HepG2 (cell line): ENCODE data around the gene PTPRCAP. TPM values are rescaled to one million over a fixed set of nuclear protein-coding genes. Genes with fewer than 3 reads are reported as not detected.

ENCODE experiments used
- ATF1 ChIP-seq: IDR thresholded peaks from 2 replicates; pipeline ENCODE4 v1.6.1; 2016; ENCODE audit warnings: mild to moderate bottlenecking, control low read depth
- FIP1L1 ChIP-seq: fragments of 200-400 bp; formaldehyde crosslinking; IDR thresholded peaks from 2 replicates; pipeline ENCODE4 v1.6.1; 2018; ENCODE audit warnings: low read depth, mild to moderate bottlenecking, low read length, moderate library complexity, borderline replicate concordance; ENCODE audit not compliant: insufficient read depth
- HOXA9 ChIP-seq: sonication (generic); formaldehyde crosslinking; IDR thresholded peaks from 2 replicates; pipeline ENCODE4 v1.8.1; 2022; ENCODE audit warnings: missing genetic modification reagents, mild to moderate bottlenecking, moderate library complexity, borderline replicate concordance
- KDM5A ChIP-seq: fragments of 200-600 bp; sonication (generic); IDR thresholded peaks from 2 replicates; pipeline ENCODE4 v1.7.0; 2018; ENCODE audit warnings: antibody characterized with exemption, mild to moderate bottlenecking, low read length, borderline replicate concordance
- MAFG ChIP-seq: sonication (generic); formaldehyde crosslinking; IDR thresholded peaks from 2 replicates; pipeline ENCODE4 v1.5.1; 2020; ENCODE audit warnings: mild to moderate bottlenecking, missing genetic modification reagents
- NONO ChIP-seq, 2 experiments: fragments of 450-650 bp in 1 of 2; sonication (generic) in 1 of 2; formaldehyde crosslinking in 1 of 2; IDR thresholded peaks in 1 of 2; conservative IDR thresholded peaks in 1 of 2; 2 replicates each; pipeline versions ENCODE4 v1.6.1 to v1.8.0; 2017 to 2022; ENCODE audit warnings: mild to moderate bottlenecking in 1 of 2, missing genetic modification reagents in 1 of 2, moderate library complexity in 1 of 2
- RFXAP ChIP-seq: sonication (generic); formaldehyde crosslinking; IDR thresholded peaks from 2 replicates; pipeline ENCODE4 v1.4.0; 2020; ENCODE audit warnings: missing genetic modification reagents, borderline replicate concordance
- SKI ChIP-seq: fragments of 450-650 bp; IDR thresholded peaks from one replicate; pipeline ENCODE4 v1.6.1; 2018; ENCODE audit warnings: mild to moderate bottlenecking; ENCODE audit not compliant: partially characterized antibody
- SOX13 ChIP-seq, 3 experiments: fragments of 450-650 bp in 1 of 3; sonication (generic) in 1 of 3; formaldehyde crosslinking in 1 of 3; IDR thresholded peaks in 2 of 3; conservative IDR thresholded peaks in 1 of 3; 2 replicates each; pipeline versions ENCODE4 v1.5.0 to v1.6.1; 2016 to 2020; ENCODE audit warnings: antibody characterized with exemption in 1 of 3, mild to moderate bottlenecking in 1 of 3, missing compliant biosample characterization in 1 of 3, missing genetic modification reagents in 1 of 3, moderate library complexity in 1 of 3
- SRY ChIP-seq: sonication (generic); formaldehyde crosslinking; IDR thresholded peaks from 2 replicates; pipeline ENCODE4 v1.8.0; 2022; ENCODE audit warnings: mild to moderate bottlenecking, missing genetic modification reagents
- ZIK1 ChIP-seq: sonication (generic); formaldehyde crosslinking; IDR thresholded peaks from 2 replicates; pipeline ENCODE4 v1.5.0; 2020; ENCODE audit warnings: mild to moderate bottlenecking, low read depth, missing genetic modification reagents, borderline replicate concordance
- polyA plus RNA-seq, 8 experiments: library from polyadenylated mRNA; depleted of rRNA in 3 of 8; stranded (reverse) in 7 of 8; unstranded in 1 of 8; fragments of >200 nt; fragmentation: Illumina TruSeq in 4 of 8; extraction: Trizol in 4 of 8; gene quantifications; 2 replicates each; pipeline versions ENCODE4 v1.2.1 to v1.2.3, GENCODE V29; 2011 to 2016; ENCODE audit warnings: low read depth in 4 of 8, missing spikeins in 1 of 8, mixed read lengths in 1 of 8; ENCODE audit not compliant: insufficient read depth in 1 of 8
- total RNA-seq, 5 experiments: library from RNA; depleted of rRNA; stranded (reverse); fragments of >200 nt; fragmentation: Illumina TruSeq; extraction: Trizol; gene quantifications; 2 replicates each; pipeline ENCODE4 v1.2.3, GENCODE V29; 2016; ENCODE audit warnings: low read depth in 1 of 5
- TF ChIP-seq, protein P1 (sequence below): sonication (generic); formaldehyde crosslinking; IDR thresholded peaks from 2 replicates; pipeline ENCODE4 v1.5.1; 2020; ENCODE audit warnings: mild to moderate bottlenecking, missing genetic modification reagents, borderline replicate concordance
- TF ChIP-seq, protein P2 (sequence below): sonication (generic); formaldehyde crosslinking; IDR thresholded peaks from 2 replicates; pipeline ENCODE4 v1.4.0; 2020; ENCODE audit warnings: missing genetic modification reagents, borderline replicate concordance
- TF ChIP-seq, protein P3 (sequence below): IDR thresholded peaks from 2 replicates; pipeline ENCODE4 v1.6.1; 2016; ENCODE audit warnings: low read depth, borderline replicate concordance
- TF ChIP-seq, protein P4 (sequence below), 2 experiments: IDR thresholded peaks; 2 replicates each; pipeline ENCODE4 v1.6.1; 2011 to 2012; ENCODE audit warnings: low read length in 2 of 2, borderline replicate concordance in 1 of 2, low read depth in 1 of 2, mild to moderate bottlenecking in 1 of 2, moderate library complexity in 1 of 2
- TF ChIP-seq, protein P5 (sequence below): sonication (generic); formaldehyde crosslinking; IDR thresholded peaks from 2 replicates; pipeline ENCODE4 v1.8.0; 2022; ENCODE audit warnings: missing genetic modification reagents, mild to moderate bottlenecking, moderate library complexity, borderline replicate concordance

PTPRCAP gene
- total and polyA plus RNA-seq, 2 of the 13 experiments (the other 11 are each of a cell fraction or from before 2014, with no cell fraction given) = 0.60 to 0.70 TPM

DNA sequence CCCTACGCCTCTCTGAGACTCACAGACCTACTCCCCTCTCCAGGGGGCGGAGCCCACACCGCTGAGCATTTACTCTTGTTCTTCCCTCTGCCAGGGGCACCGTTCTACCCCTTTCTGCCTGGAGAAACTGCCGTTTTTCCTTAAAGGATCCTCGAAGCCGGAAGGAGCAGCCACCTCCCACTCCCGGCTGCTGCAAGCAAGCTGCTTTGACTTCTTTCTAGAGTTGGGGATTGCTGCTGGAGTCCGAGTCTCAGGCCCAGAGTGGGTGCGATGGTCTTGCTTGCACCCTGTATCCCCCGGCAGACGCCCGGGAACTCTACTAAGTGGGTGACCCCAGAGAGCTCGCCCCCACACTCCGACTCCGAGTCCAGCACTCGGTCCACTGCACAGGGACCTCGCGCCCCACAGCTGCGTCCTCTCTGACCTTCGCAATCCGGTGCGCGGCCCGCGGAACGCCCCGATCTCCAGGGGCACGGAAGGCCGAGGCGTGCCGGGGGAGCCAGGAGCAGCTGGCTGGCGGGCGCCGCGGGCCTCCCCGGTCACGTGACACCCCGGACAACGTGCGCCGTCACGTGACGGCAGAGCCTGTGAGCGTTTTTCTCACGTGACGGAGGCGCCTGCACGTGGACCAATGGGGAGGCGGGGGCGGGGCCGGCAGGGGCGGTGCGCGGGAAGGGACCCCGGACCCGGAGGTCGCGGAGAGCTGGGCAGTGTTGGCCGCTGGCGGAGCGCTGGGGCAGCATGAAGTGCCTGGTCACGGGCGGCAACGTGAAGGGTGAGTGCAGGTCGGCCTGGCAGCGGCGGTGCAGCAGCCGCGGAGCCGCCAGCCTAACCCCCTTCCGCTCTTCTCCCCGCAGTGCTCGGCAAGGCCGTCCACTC, 45.9 kb downstream of the PTPRCAP start, which contains the start of gene RAD9A (continued):
- TF ChIP-seq, protein P1, sequence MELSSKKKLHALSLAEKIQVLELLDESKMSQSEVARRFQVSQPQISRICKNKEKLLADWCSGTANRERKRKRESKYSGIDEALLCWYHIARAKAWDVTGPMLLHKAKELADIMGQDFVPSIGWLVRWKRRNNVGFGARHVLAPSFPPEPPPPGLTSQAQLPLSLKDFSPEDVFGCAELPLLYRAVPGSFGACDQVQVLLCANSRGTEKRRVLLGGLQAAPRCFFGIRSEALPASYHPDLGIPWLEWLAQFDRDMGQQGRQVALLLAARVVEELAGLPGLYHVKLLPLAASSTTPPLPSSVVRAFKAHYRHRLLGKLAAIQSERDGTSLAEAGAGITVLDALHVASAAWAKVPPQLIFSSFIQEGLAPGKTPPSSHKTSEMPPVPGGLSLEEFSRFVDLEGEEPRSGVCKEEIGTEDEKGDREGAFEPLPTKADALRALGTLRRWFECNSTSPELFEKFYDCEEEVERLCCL = 0 out of 2 replicates have a peak, but pooled peaks have one; percentile 80
- TF ChIP-seq, protein P2, sequence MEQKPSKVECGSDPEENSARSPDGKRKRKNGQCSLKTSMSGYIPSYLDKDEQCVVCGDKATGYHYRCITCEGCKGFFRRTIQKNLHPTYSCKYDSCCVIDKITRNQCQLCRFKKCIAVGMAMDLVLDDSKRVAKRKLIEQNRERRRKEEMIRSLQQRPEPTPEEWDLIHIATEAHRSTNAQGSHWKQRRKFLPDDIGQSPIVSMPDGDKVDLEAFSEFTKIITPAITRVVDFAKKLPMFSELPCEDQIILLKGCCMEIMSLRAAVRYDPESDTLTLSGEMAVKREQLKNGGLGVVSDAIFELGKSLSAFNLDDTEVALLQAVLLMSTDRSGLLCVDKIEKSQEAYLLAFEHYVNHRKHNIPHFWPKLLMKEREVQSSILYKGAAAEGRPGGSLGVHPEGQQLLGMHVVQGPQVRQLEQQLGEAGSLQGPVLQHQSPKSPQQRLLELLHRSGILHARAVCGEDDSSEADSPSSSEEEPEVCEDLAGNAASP (CRISPR knock-in tag) = 0 out of 2 replicates have a peak, but pooled peaks have one; percentile 33
- TF ChIP-seq RFXAP (CRISPR knock-in tag) = peak; percentile 77; the same call in 1 of the 2 replicates
- TF ChIP-seq FIP1L1 = no peak
- TF ChIP-seq SKI = peak; percentile 42
- peak; percentile 94 for TF ChIP-seq HOXA9 (CRISPR knock-in tag)
- TF ChIP-seq ZIK1 = peak; percentile 79
- TF ChIP-seq, protein P3, sequence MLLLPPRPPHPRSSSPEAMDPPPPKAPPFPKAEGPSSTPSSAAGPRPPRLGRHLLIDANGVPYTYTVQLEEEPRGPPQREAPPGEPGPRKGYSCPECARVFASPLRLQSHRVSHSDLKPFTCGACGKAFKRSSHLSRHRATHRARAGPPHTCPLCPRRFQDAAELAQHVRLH (CRISPR knock-in tag) = peak; percentile 66; the same call in 1 of the 2 replicates
- TF ChIP-seq, protein P4, sequence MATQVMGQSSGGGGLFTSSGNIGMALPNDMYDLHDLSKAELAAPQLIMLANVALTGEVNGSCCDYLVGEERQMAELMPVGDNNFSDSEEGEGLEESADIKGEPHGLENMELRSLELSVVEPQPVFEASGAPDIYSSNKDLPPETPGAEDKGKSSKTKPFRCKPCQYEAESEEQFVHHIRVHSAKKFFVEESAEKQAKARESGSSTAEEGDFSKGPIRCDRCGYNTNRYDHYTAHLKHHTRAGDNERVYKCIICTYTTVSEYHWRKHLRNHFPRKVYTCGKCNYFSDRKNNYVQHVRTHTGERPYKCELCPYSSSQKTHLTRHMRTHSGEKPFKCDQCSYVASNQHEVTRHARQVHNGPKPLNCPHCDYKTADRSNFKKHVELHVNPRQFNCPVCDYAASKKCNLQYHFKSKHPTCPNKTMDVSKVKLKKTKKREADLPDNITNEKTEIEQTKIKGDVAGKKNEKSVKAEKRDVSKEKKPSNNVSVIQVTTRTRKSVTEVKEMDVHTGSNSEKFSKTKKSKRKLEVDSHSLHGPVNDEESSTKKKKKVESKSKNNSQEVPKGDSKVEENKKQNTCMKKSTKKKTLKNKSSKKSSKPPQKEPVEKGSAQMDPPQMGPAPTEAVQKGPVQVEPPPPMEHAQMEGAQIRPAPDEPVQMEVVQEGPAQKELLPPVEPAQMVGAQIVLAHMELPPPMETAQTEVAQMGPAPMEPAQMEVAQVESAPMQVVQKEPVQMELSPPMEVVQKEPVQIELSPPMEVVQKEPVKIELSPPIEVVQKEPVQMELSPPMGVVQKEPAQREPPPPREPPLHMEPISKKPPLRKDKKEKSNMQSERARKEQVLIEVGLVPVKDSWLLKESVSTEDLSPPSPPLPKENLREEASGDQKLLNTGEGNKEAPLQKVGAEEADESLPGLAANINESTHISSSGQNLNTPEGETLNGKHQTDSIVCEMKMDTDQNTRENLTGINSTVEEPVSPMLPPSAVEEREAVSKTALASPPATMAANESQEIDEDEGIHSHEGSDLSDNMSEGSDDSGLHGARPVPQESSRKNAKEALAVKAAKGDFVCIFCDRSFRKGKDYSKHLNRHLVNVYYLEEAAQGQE (IDR thresholded peaks at IDR 0.05; ENCODE audit: borderline replicate concordance in 1 of 2, low read depth in 1 of 2, low read length in 2 of 2) = 0 out of 4 replicates have a peak, but pooled peaks of 1 of the 2 experiments have one; percentile 27
- TF ChIP-seq ATF1 (CRISPR knock-in tag) = 0 out of 2 replicates have a peak, but pooled peaks have one; percentile 19
- no peak for TF ChIP-seq NONO (IDR thresholded peaks at IDR 0.05)
- peak; percentile 96 for TF ChIP-seq NONO (CRISPR knock-in tag; conservative IDR thresholded peaks at IDR 0.05)
- TF ChIP-seq, protein P5, sequence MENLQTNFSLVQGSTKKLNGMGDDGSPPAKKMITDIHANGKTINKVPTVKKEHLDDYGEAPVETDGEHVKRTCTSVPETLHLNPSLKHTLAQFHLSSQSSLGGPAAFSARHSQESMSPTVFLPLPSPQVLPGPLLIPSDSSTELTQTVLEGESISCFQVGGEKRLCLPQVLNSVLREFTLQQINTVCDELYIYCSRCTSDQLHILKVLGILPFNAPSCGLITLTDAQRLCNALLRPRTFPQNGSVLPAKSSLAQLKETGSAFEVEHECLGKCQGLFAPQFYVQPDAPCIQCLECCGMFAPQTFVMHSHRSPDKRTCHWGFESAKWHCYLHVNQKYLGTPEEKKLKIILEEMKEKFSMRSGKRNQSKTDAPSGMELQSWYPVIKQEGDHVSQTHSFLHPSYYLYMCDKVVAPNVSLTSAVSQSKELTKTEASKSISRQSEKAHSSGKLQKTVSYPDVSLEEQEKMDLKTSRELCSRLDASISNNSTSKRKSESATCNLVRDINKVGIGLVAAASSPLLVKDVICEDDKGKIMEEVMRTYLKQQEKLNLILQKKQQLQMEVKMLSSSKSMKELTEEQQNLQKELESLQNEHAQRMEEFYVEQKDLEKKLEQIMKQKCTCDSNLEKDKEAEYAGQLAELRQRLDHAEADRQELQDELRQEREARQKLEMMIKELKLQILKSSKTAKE = peak; percentile 78
- peak; percentile 69; the same call in 1 of the 2 replicates for TF ChIP-seq SRY (CRISPR knock-in tag)
- TF ChIP-seq KDM5A = peak; percentile 82
- TF ChIP-seq MAFG (CRISPR knock-in tag) = no peak
- no peak for TF ChIP-seq SOX13 (IDR thresholded peaks at IDR 0.05)
- peak in 1 of 2 experiments; percentile 63; a peak in 2 of 4 replicates for TF ChIP-seq SOX13 (CRISPR knock-in tag; conservative IDR thresholded peaks at IDR 0.05 in 1 of 2, IDR thresholded peaks at IDR 0.05 in 1 of 2)
